ENCODE measurements around the gene DHCR7.

DHCR7 gene

DNA sequence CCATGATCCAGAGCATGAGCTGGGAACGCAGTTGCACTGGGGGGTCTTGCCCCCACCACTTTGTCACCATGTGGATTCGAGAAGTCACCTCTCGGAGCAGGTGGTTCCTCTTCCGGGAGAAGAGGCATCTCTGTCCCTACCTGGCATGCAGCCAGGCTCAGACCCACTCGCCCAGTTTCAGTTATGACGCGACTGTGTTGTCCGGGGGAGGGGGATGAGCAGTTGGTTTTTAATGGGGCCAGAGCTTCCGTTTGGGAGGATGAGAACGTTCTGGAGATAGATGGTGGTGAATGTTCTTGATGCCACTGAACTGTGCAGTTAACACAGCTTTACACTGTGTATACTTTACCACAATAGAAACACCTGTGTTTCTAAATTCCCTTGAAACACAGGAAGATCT lies 41.5 kb downstream of the DHCR7 start:
- DNase-seq = no peak

- no peak for DNase-seq
Observed at GRCh38 chr11:71404209-71404608, 44.0 kb downstream of the DHCR7 start.

GRCh38 chr11:71402878-71403277 lies 45.3 kb downstream of the DHCR7 start:
- DNase-seq = no peak

GRCh38 chr11:71400216-71400615 lies 48.0 kb downstream of the DHCR7 start:
- DNase-seq = no peak

- no peak for DNase-seq
Observed at GRCh38 chr11:71399341-71399740, 48.9 kb downstream of the DHCR7 start.

- DNase-seq = no peak
Observed at GRCh38 chr11:71397961-71398360, 50.2 kb downstream of the DHCR7 start.

- no peak for DNase-seq
Observed at GRCh38 chr11:71397331-71397860, 50.8 kb downstream of the DHCR7 start.

- DNase-seq = no peak
Observed at GRCh38 chr11:71396548-71397123, 51.6 kb downstream of the DHCR7 start.

DNA sequence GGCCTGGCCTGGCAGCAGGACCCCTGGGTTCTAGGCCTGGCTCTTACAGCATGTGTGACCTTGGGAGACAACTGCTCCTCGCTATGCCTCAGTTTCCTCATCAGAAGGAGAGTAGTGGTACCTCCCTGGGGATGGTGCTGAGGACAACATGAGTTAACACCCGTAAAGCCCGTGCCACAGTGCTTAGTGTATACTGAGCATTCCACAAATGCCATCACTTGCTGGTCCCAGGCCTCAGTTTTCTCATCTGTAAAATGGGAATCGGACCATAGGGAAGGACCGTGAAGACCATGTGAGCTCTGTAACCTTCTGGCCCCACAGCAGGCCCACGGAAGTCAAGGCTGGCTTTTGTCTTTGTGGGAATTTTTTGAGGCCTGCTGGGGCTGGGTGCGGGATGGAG lies 52.4 kb downstream of the DHCR7 start:
- DNase-seq = no peak

GRCh38 chr11:71395263-71395560 lies 53.0 kb downstream of the DHCR7 start:
- no peak for DNase-seq

DNA sequence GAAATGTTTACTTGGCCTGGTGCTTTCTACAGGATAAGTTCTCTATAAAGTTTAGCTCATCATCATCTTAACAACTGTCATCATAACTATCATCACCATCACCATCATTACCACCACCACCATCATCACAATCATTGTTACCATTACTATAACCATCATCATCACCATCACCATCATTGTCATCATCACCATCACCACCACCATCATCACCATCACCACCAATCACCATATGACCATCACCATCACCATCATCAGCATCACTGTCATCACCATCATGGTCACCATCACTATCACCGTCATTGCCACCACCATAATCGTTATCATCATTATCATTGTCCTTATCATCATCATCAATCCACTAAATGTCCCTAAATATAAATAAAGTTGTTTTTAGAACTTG lies 54.9 kb downstream of the DHCR7 start:
- DNase-seq = no peak

DNA sequence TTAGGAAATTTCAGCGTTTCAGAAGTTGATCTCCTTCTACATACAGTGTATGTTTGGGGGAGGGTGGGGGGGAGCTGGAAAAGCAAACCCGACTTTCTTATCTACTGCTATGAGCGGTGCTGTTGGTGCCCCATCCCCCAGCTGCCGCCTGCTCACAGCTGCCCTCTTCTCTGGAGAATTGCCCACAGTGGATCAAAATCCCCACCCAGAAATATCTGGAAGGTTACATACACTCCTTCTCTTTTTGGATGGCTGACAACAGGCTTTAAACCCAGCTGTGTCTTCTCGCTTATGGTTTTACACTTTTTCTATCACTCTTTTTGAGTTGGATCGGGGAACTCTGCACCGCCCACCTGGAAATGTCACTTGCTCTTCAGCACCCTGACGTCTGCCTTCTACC lies 56.4 kb downstream of the DHCR7 start:
- DNase-seq = no peak

GRCh38 chr11:71391352-71391751 lies 56.8 kb downstream of the DHCR7 start:
- DNase-seq = no peak

- no peak for DNase-seq
Observed at GRCh38 chr11:71388637-71389235, 59.5 kb downstream of the DHCR7 start.

GRCh38 chr11:71387784-71388636 lies 60.2 kb downstream of the DHCR7 start:
- DNase-seq = no peak

DNA sequence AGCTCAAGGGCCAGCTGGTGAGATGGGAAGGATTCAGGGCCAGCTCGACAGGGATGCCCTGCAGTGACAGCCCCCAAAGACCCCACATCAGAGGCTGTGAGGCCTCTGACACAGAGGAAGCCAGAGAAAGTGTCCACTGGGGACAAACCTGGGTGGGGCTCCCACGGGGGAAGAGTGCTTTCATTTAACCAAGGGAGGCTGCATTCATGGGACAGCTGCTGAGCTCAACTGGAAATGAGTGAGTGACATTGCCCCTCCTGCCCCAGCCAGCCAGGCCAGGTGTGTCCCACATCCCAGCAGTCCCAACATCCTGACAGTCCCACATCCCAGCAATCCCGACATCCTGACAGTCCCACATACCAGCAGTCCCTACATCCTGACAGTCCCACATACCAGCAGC lies 61.0 kb downstream of the DHCR7 start:
- no peak for DNase-seq

DNA sequence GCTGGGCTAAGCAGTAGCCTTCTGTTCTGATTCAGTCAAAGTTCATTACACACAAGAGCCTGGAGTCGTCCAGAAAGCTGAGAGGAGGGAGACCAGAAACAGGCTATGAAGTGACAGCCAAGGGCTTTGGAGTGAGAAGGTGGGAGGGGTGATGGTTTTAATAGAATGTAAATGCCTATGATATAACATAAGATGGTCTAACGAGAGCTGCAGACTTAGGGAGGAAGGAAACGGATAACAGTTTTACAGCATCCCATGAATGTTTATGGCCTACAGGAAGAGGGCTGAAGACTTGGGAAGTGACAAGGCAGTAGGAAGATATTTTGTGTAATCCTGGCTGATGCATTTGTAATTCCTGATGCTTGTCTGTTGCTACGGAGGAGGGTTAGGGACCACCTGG lies 62.0 kb downstream of the DHCR7 start:
- DNase-seq = no peak

DNA sequence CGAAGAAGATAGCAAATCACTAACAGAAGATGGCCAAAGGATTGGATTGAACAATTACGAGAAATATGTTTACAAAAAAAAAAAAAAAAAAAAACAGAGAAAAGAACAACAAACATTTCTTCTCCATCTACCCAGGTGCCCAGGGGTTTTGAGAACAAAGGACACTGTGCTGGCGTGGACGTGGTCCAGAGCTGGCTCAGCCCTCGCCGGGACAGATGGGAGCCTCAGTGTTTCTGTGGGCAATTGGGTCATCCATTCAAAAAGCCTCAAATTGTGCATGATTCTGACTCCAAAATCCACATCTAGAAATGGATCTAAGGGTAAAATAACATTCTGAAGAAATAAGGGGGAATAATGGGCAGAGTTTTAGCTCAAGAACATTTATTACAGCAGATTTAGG lies 63.1 kb downstream of the DHCR7 start:
- DNase-seq = no peak

- no peak for DNase-seq
Observed at GRCh38 chr11:71384561-71384960, 63.6 kb downstream of the DHCR7 start.
